ENCODE measurements around the gene SPEN.
A peak's percentile ranks its signal among the peaks of the same experiment; 100 is the strongest.
"Not testable (repeated sequence)": the region's sequence is repeated elsewhere in the genome, so short reads cannot be mapped to it uniquely, and the experiment has no call there.

Gene SPEN

DNA sequence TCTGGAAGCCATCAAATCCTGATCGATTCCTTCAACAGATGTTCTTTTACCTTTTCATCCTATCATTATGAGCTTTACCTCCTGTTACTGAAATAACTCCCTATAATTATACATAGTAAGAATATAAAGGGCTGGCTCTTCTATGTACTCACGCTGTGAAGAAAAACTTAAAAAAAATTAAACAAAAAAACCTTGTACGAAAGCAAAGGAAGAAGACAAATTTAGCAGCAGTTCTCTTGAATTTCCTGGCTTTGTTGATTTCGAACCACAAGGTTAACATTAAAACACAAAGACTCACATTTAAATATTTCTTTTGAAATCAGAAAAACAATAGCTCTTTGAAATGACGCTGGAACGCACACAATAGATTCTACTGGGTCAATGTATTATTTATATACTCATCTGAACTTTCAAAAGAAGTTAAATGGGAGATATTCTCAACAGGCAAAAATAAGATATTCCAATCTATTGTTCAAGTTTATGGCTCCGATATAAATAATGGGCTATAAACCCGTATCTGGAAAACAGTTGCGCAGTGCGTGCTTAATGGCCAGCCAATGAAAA, 13.6 kb upstream of the SPEN start:
- no peak for DNase-seq

DNA sequence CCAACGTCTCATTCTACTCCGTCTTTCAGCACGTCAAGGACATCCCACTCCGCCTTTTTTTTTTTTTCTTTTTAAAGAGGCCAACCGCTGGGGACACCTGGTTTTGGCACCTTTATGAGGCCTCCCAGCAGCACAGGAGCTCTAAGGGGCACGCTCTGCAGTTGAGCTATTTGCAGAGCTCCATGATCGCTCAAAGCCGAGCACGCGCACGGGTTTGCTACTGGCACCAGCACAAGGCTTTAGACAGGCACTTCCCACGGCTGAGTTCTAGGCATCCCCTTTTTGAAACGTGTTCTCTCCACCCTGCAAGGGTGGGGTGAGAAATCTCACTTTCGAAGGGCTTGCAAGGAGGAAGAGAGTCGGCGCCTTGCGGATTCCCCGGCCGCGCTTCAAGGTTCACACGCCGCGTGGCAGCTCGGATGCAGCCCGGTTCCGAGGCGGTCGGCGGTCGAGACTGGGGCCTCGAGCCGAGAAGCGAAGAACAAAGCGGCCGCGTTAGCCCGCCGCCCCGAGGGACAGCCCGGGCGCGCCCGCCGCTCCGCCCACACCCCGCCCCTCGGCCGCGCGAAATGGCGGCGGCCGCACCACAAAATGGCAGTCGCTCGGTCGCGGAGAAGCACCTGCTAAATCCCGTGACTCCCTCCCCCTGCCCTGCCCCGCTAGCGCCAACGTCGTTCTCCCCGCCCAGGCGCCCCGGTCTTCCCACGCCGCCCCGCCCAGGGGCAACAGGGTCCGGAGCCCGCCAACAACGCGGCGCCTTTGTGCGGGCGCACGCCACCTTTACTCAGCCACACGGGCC, 12.9 kb upstream of the SPEN start:
- DNase-seq, result peak; percentile 83

DNA sequence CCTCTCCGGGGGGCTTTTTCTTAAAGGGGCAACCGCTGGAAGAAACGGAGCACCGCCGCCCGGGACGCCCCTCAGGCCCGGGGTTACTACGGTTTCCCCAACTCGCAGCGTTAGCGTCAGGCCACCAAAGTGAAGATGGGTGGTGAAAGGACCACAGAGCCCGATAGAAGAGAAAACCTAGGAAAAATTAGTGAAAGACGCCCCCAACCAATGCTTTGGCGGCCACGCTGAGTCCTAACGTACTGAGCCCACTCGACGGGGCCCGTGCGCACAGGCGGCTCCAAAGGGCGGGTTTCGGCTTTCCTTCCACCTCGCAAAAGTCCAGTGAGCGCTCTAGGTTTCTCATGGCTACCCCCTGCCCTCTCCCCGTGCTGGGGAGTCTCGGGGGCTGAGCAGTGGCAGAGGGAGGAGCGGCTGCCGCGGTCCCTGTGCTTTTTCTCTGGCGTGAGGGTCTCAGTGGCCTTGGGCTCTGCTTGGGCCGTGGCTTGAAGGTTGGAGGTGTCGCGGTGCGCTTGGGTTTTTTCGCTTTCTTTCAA, 12.2 kb upstream of the SPEN start:
- DNase-seq, result no peak

DNA sequence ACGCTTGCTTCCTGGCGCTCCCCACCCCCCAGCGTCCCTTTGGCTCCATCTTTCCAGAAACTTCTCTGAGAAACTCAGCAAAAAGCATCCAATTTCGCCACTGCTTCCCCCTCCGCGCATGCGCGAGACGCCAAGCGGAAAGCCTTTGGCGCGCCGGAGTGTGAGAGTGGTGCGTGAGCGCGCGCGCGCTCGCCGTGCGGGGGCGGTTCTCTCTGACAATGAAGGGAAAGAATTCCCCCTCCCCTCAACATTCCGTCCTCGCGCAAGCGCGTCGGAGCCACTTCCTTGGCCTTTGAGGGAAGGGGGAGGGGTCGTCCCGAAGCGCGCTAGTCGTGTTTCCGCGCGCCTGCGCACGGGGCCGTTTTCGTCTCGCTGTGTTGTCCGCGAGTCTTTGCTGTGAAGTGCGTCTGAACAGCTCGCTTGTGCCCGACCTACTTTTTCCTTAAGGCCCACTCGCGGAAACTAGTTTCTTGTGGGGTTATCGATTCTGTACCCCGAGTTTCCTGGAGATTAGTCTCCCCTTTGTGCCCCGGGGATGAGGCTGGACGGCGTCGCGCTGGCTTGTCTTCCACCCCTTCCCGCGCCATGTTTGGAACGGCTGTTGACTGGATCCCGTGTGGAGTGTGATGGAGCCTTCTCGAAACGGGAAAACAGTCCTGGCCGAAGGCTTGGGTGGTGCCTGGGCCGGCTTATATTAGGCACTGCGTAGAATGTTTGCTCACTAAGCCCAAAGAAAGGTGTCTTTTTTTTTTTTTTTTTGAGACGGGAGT, 11.6 kb upstream of the SPEN start:
- DNase-seq, result peak; percentile 97

DNA sequence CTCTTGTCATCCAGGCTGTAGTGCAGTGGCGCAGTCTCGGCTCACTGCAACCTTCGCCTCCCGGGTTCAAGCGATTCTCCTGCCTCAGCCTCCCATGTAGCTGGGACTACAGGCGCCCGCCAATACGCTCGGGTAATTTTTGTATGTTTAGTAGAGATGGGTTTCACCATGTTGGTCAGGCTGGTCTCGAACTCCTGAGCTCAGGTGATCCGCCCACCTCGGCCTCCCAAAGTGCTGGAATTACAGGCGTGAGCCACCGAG, 11.1 kb upstream of the SPEN start:
- DNase-seq, result not testable (repeated sequence)

DNA sequence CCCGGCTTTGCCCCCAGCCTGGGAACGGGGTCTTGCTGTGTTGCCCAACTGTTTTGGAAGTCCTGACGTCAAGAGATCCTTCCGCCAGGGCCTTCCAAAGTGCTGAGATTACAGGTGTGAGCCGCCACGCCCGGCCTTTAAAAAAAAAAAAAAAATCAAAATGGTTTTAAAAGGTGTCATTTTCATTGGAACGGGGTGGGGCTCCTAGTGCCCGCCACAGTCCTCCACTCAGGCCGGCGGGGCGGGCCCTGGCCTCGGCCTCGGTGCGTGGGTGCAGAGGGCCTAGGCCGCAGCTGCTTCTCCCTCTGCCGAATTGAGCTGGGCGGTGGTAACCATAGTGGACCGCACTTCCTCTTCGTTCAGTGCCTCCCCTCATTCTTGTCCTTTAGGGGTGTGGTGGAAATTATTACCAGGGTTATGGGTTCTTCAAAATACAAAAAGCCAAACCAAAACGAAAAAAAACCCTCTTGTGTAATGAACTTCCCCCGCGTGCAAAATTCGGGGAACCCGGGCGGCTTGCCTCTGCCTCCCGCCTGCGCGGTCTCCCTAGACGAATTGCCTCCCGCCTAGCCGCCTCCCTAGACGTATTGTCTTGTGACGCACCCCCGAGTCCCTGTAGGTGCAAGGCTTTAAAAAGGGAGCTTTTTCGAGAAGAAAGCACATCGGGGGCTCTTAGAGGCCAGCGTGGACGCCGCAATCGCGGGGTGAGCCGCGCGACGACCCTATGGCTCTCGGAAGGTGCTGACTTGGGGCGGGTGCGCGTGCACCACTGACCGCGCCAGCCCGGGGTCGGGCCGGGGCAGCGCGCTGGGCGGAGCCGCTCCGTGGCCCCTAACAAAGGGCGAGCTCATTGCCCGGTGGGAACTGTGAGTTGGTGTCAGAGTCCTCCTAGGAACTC, 10.5 kb upstream of the SPEN start:
- DNase-seq, result no peak

DNA sequence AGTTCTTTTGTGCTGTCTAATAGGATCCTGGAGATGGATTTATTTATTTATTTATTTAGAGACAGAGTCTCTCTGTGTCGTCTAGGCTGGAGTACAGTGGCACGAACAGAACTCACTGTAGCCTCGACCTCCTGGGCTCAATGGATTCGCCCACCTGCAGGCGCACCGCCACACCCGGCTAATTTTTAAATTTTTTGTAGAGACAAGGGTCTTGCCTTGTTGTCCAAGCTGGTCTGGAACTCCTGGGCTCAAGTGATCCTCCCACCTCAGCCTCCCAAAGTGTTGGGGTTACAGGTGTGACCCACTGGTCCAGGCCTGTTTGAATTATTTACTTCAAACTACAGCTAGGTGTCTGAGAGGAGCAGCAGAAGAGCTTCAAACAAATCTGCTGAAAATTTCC, 9.6 kb upstream of the SPEN start:
- DNase-seq, result no peak

DNA sequence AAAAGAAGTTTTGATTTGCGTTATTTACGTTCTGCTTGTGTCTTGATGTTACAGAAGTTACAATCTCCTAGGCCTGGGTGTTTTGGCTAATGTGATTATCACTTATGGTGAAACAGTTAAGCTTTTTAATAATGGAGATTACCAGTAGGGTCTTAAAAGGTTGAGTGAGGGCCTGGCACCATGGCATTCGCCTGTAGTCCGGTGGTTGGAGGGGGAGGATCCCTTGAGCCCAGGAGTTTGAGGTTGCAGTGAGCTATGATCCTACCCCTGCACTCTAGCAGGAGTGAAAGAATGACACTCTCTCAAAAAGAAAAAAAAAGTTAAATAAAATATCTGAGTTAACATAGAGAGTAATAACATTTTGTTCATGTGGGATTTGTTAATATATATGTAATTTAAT, 8.8 kb upstream of the SPEN start:
- DNase-seq, result no peak

DNA sequence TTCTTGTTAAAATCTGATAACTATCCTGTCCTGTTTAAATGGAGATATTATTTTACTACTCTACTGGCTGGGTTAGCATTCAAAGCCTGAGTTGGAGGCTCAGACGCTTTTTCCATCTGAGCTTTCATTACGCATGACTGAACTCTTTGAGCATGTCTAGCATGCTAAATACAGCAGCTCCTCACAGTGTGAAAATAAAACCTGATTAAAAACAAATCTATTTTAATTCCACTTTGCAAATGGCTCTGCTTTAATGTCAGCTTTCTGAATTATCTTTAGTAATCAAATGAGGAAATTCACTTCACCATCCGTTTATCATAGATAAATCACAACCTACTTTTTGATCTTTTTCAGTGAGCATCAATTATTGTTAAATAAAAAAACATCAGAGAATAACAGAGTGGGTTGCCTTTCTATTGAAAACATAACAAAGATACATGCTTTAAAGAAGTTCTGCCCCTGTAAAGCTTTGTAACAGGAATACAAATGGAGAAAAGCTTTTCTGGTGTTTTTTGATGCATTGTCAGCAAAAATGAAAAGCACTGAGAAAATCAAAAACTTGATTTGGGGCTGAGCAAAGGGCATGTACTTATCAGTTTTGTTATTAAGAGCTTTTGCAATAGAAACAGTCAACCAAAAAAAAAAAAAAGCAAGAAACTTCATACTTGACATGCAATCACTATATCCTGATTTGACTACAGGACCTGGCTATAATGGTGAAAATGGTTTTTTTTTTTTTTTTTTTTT, 3.5 kb upstream of the SPEN start:
- DNase-seq, result no peak

DNA sequence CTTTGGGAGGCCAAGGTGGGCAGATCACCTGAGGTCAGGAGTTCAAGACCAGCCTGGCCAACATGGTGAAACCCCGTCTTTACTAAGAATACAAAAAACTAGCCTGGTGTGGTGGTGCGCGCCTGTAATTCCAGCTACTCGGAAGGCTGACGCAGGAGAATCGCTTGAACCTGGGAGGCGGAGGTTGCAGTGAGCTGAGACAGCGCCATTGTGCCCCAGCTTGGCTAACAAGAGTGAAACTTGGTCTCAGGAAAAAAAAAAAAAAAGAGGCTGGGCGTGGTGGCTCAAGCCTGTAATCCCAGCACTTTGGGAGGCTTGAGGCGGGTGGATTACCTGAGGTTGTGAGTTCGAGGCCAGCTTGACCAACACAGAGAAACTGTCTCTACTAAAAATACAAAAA, 1.5 kb upstream of the SPEN start:
- not testable (repeated sequence) for DNase-seq

DNA sequence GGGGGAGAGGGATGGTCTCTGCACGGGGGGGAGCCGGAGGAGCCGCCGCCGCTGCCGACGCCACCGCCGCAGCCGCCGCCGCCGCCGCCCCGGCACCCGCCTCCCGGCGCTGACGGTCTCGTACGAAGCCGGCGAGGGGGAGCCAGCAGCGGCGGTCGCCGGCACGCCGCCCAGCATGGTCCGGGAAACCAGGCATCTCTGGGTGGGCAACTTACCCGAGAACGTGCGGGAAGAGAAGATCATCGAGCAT, 311 bp downstream of the SPEN start:
- no peak for DNase-seq

DNA sequence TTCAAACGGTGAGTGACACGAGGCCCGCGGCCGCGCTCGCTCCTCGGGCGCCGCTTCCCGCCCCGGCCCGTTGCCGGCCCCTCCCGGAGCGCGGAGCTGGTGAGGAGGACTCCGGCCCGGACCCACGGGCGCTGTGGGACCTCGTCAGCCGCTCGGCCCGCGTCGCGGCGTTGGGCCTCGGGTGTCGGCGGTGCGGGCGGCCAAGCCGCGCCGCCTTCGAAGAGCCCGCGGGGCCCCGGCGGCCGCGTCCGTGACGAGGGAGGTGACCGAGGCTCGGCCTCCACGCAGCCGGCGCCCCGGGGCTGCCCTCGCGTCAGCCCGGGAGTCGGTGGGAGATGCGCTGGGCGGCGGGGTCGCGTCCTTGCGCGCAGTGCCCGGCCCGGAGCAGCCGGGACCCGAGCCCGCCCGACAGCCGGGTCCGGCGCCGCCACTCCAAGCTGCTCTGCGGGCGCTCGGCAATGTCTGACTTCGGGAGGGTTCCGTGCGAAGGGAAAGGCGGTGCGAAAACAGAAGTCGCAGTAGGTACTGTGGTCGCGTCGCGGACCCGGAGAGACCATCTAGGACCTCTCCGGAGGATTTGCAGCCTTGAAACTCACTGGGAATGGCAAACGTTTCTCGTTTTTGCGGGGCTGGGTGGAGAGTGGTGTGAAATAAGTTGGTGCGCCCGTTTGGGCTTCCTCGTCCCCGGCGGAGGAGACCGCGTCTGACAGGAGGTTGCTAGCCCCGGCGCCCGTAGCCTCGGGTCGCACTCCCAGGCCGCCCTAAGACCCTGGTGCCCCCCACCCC, 829 bp downstream of the SPEN start:
- no peak for DNase-seq

DNA sequence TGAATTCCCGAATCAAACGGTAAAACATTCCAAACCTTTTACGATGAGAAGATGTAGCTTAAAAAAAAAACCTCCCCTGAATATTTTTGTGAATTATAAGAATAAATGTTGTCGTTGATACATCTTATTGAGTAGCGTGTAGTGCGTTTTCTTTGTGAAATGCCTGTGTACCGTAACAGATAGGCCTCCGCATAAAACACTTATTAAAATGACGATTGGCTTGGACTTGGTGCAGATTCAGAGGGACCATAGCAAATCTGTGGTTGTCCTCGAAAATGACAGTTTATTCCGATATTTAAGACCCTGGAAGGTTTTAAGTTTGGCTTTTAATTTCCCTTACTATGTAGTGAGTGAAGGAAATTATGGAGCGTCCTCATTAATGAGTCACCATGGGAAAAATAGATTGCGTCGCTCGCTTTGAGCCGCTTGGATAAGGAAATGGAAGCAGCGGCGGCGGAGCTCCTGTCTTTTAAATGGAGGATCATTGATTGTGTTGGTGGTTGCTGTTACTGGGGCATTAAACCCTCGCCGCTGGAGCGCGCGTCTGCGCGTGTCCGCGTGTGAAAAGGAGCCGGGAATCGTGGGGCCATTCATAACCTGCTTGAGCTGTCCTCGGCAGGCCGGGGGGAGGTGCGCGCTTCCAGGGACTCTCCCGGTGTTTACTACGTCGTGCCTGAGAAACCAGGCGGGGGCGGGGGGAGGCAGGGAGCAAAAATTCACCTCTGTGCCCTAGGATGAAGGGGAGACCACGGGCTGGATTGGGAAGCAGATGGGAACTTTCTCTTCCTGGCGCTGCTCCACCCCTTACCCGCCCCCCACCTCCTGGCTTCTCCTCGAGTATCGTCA, 1.6 kb downstream of the SPEN start:
- peak; percentile 56 for DNase-seq

DNA sequence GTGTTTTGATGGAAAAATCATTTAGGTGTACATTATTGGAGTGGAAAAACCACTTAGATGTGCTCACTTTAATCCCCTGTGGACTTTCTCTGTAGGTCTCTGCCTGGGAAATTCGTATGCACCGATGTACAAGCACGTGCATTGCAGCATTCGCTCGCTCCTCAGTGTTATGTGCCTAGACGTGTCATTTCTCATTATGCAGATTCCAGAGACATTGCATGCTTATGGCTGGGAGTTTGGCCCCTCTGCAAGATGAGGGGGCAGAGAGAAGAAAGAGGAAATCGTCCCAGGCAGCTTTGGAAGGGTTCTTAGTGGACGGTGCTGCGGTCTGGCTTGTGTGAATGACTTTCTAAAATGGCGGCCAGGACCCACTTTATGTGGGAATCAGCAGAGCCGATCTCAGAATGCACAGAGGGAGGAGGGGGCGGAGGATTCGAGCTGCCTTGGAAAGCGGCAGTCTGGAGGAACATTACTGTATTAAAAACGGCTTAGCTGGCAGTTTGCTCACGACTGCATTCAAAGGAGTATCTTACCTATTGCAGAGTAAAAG, 2.3 kb downstream of the SPEN start:
- peak; percentile 60 for DNase-seq

DNA sequence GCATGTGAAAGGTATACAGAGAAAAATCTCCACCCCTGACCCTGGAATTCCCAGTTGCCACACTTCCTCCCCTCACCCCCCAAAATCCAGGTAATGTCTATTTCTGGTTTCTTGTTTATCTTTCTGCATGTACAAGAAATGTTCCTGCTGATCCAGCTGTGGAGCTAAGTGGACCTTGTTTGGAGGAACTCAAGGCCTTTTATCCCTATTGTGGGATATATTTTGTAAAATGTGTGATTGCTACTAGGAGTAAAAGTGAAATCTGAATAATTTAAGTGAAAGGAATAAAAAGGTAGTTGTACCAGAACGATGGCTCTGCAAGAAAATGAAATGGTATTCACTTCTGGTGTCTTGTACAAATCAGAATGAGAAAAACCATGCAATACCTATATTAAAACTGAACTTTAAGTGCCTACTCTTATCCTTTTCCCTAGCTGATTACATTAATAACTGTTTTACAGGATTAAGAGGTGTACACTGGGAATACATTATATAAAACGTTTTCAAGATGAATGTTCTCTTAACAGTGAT, 3.0 kb downstream of the SPEN start:
- no peak for DNase-seq

DNA sequence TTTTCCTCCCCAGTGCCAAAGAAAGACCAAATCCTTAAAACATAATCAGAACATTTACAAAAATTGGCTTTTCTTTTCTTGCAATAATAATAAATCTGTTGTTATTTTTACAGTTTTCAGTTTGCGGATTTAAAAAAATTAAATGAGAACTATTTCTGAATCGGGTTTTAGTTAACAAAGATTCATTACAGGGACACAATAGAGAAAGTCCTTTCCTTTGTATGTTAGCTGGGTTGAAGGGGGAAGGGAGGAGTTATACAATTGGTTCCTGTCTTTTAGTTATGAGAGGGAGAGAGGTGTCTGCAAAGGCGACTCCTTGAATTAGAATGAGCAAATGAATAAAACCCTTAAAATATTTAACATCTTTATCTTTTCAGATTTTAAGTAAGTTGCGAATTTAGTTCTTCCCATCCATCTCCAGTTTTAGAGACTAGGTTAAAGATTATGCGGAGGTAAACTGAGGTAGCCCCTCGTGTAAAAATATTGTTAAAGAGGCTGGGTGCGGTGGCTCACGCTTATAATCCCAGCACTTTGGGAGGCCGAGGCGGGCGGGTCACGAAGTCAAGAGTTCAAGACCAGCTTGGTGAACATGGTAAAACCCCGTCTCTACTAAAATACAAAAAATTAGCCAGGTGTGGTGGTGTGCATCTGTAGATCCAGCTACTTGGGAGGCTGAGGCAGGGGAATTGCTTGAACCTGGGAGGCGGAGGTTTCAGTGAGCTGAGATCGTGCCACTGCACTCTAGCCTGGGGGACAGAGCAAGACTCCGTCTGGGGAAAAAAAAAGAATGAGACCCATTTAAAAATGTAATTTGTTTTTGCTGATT, 3.9 kb downstream of the SPEN start:
- no peak for DNase-seq

DNA sequence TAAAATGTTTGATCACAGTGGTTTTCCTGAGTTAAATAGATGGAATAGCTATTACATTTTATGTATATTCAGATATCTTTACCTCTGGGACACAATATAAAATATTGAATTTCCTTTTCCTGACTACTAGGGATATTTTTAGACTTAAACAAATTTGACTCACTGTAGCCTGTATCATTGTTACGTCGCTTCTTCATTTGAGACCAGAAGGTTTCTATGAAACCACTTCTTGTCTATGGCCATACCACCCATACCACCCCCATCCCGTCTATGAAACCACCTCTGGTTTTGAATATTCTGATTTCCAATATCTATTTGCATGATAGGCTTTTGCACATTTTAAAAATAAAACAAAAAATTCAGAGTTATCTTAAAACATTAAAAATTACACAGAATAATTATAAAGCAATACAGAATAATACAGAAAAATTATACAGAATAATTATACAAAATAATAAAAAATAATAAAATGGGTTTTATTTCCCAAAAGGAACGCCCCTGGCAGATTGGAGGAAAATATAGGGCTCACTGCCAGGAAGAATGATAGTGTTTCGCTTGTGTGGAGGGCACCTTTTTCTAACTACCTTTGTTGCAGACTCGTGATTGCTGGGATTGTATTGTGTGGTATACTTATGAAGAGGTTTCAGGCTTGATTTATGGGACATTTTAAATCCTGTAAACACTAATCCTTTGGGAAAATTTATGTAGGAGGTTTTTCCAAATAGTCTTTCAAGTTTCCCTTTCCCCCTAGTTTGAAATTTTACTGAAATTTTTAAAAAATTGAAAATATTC, 4.7 kb downstream of the SPEN start:
- DNase-seq, result no peak

DNA sequence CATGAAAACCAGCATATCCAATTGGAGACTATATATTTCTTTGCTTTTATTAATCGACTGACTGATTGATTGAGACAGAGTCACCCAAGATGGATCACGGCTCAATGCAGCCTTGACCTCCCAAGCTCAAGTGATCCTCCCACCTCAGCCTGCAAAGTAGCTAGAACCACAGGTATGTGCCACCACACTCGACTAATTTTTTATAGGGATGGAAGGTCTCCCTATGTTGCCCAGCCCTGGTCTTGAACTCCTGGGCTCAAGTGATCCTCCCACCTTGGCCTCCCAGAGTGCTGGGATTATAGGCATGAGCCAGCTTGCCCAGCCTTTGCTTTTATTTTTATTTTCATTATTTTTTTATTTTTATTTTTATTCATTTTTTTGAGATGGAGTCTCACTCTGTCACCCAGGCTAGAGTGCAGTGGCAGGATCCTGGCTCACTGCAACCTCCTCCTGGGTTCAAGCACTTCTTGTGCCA, 5.4 kb downstream of the SPEN start:
- DNase-seq, result no peak
